ENCODE results near the gene SFRP4.
"Not testable (repeated sequence)": the region's sequence is repeated elsewhere in the genome, so short reads cannot be mapped to it uniquely, and the experiment has no call there.

The SFRP4 gene

DNA sequence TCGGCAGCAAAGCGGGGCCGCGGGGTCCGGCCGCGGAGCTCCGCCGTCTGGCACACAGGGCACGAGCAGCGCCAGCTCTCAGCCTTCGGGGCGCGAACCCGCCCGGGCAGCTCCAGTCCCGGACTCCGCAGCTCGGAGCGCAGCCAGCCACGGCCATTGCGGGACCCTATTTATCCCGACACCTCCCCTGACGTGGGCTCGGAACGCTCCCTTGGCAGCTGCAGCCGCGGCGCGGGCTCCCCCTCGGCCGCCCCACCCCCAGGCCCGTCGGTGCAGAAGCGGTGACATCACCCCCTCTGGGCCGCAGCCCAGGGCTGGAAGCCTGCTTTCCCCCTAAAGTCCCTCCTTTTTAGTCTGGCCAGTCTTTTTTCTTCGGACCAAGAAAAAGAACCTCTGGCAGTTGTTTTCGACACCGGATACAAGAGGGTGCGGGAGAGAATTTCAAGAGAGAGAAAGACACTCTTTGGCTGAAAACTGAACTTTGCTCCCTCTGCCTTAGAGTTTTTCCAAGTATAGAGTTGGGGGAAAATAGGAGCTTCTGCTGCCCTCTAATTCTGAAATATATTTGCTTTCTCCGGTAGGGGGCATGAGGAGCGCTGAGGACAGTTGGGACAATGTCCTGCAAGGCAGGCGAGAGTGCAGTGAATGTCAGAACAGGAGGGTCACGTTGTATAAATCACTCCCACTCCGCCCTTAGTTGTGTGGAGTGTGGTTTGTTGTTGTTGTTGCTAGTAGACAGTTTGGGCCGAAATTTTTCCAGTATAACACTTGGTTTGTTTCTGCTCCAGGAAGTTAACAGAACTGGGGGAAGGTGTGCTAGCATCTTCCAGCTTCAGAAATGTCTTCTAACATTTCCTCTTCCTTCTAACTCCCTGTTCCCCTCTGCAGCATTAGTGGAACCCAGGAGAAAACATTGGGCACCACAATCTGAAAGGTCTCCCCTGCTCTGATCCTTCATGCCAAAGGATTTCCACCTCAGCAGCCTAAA is at the start of gene SFRP4:
TSS of gene SFRP4 (minus strand) at position 145 of the 988 bp plus-strand sequence. CDS start 280 bp downstream, outside the sequence.
- peak; percentile 84 for DNase-seq (ENCODE audit: low spot score)

- DNase-seq (ENCODE audit: low spot score): no peak
These were observed 47.6 kb upstream of the SFRP4 start for GRCh38 chr7:37964196-37964595.

DNA sequence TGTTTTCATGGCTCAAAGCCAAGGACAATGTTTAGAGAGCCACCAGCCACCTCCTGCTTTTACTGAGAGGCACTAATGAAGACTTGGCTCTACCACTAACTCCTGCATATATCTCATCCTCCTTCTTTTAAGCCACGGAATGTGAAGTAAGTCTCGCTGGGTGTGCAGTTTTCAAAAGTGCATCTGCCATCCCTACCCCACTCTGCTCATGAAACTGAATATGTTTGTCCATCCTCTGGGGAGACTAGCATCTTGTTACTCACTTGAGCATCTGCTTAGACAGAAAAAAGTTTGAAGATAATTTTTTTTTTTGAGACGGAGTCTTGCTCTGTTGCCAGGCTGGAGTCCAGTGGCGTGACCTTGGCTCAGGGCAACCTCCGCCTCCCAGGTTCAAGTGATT is 44.6 kb upstream of the SFRP4 start:
- no peak for DNase-seq (ENCODE audit: low spot score)

- DNase-seq (ENCODE audit: low spot score): no peak
These were observed 43.9 kb upstream of the SFRP4 start for GRCh38 chr7:37960483-37960882.

GRCh38 chr7:37957221-37957970 is 40.8 kb upstream of the SFRP4 start:
- no peak for DNase-seq (ENCODE audit: low spot score)

- DNase-seq (ENCODE audit: low spot score): no peak
These were observed 40.2 kb upstream of the SFRP4 start for GRCh38 chr7:37956791-37957190.

DNA sequence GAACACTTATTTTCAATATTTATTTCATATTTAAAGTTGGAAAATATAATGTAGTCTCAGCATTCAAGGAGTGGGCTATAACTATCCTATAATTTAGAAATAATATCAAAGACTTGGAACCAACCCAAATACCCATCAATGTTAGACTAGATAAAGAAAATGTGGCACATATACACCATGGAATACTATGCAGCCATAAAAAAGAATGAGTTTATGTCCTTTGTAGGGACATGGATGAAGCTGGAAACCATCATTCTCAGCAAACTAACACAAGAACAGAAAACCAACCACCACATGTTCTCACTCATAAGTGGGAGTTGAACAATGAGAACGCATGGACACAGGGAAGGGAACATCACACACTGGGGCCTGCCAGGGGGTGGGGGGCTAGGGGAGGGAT is 37.6 kb upstream of the SFRP4 start:
- not testable (repeated sequence) for DNase-seq (ENCODE audit: low spot score)

- DNase-seq (ENCODE audit: low spot score): no peak
These were observed 35.6 kb upstream of the SFRP4 start for GRCh38 chr7:37952240-37952639.

GRCh38 chr7:37947941-37948210 is 31.3 kb upstream of the SFRP4 start:
- no peak for DNase-seq (ENCODE audit: low spot score)

GRCh38 chr7:37947138-37947940 is 30.7 kb upstream of the SFRP4 start:
- no peak for DNase-seq (ENCODE audit: low spot score)

- DNase-seq (ENCODE audit: low spot score): no peak
These were observed 28.7 kb upstream of the SFRP4 start for GRCh38 chr7:37945336-37945735.

GRCh38 chr7:37944737-37945054 is 28.1 kb upstream of the SFRP4 start:
- DNase-seq (ENCODE audit: low spot score): no peak

DNA sequence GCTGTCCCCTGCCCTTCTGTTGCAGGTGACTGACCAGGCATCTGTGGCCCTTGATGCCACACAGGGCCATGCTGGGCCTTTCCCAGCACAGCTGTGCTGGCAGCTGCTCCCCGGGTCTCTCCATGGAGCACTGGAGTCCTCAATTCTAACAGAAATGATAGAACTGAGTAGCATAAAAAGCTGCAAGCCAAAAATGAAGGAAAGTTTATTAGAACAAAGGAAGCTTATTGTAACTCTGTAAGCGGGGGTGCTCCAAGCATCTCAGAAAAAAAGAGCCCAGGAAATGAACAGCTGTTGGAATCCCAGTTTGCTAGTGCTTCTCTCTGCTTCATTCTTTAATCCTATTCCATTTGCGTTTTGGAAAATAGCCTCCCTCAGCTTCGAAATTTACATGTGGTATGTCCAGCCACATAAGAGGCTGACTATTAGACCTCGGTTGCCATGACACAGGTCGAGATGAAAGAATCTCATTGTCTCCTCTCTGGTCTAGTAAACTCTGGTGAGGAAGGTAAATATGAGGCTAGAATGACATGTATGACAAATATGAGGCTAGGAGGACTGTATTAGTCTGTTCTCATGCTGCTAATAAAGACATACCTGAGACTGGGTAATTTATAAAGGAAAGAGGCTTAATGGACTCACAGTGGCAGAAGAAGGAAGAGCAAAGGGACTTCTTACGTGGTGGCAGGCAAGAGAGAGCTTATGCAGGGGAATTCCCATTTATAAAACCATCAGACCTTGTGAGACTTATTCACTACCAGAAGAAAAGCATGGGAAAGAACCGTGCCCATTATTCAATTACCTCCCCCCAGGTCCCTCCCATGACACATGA is 27.5 kb upstream of the SFRP4 start:
- DNase-seq (ENCODE audit: low spot score): peak; percentile 74

DNA sequence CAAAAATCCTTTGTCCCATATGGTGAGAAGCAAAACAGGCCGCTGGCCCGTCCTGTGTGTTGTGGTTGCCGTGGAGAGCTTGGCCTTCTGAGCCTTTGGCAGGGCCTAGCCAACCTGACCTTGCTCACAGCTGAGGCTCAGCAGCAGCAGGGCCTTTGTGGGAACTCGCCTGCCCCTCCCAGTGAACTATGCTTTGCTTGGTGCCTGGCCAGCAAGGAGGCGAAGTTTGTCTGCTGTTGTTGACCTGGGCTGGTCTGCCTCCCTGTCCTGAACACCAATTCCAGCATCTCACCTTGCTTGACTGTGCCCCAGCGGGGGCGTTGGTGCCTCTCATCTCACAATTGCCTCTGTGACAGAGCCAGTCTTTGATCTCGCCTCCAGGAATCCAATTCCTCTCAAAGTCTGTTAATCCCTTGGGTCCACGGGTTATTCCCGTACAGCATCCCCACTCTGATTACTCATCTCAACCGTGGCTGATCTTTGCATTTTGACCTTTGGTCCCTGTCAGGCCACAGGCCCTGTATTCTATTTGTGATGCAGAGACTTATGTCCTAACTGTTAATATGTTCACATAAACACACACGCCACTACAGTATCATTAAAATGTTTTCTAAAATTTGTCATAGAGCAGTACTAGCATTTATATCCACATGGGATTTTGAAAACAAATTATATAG is 26.5 kb upstream of the SFRP4 start:
- peak; percentile 99 for DNase-seq (ENCODE audit: low spot score)

DNA sequence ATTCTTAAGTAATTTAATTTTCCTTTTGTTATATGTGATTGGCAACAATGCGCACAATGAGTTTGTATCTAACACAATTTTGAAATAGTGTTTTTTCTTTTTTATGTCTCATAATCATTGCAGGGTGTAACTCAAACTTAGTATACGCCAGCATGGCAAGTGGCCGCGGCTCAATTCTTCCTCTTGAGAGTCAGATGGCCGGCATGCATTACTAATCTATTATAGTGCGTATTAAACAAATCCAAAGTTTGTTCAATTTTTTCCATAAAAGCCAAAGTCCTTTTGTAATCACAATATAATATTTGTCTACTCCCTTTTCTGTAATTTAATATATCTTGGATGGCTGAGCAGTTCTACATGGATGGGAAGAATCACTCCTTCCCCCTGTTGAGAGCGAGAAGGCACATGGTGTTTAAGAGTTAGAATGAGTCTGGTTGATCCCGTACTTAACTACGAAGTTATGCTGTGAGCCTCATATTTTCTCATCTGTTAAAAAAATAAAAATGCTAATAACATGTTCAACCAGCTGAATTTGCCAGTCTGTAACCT is 16.5 kb upstream of the SFRP4 start:
- DNase-seq (ENCODE audit: low spot score): no peak

DNA sequence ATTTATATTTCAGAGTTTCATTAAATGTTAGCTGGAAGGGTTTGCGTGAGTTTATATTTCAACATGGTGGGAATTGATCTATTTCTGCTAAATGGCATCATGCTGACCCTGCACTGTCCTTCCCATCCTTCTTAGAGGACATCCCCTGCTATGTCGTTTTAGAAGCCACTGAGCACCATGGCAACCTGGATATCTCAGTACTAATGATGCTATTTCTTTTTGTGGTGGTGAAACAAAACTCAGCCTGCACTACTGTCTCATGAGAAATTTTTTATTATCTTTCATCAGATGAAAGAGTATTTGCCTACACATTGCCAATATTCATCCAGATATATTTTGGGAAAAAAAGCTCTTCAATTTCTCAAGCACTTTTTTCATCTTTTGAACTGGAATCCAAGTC is 15.9 kb upstream of the SFRP4 start:
- no peak for DNase-seq (ENCODE audit: low spot score)

GRCh38 chr7:37930226-37930948 is 13.8 kb upstream of the SFRP4 start:
- no peak for DNase-seq (ENCODE audit: low spot score)

GRCh38 chr7:37928878-37929277 is 12.3 kb upstream of the SFRP4 start:
- no peak for DNase-seq (ENCODE audit: low spot score)

DNA sequence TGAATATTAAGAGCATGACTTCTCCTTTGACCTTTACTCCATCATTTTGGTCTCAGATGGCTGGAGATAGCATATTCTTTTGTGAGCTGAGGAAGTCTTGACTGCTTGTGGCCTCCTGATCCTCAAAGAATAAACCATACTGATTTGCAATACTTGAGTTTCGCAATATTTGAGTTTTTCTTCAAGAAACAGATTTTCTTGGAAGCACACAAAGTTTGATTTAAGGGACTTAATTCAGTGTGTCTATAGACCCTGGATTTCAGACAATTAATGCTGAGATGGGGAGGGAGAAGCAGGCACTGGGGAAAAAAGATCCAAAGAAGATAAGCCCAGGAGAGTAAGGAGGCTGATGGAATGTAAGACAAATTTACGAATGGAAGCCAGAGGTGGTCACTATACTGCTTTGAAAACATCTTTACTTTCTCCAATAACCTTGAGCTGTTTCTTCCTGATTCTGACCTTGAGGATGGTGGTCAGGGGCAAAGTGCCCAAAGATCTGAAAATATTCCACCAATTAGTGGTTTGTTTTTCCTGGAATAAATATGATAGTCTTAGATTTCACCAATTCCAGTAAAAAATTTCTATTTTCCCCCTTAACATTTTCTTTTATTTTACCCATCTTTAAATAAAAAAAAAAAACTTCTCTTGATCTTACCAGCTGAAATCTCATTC is 11.3 kb upstream of the SFRP4 start:
- DNase-seq (ENCODE audit: low spot score): no peak

DNA sequence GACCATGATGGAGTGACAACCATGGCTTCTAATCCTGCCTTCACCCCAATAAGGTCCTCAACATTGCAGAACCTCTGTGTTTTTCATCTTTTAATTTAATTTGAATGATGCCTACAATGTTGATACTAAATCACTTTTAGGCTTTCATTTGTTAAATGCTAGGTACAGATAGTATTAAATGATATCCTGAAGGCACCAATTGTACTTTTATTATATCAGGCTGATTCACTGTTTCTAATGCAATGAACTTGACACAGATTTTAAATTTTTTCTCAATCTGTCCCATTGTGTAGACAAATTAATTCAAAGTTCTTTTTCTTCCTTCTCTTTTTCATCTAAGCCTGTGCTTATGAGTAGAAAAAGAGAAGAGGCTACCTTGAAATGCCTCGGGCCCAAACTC is 9.0 kb upstream of the SFRP4 start:
- no peak for DNase-seq (ENCODE audit: low spot score)

Data from SW480 (cell line).